ENCODE results near the gene PYDC1. TPM values are rescaled to one million over a fixed set of nuclear protein-coding genes. Genes with fewer than 3 reads are reported as not detected.

The PYDC1 gene
- total and polyA plus RNA-seq, 2 of the 8 experiments (the other 6 are each of a cell fraction or from before 2014, with no cell fraction given): 3.5 to 11.1 TPM

- Histone ChIP-seq H3K27ac (ENCODE audit: low read depth, low read length) (no peak overlapping the region), H3K36me3 (ENCODE audit: control insufficient read depth in 2 of 4, insufficient read depth in 4 of 4, low read length in 3 of 4) (peaks cover 73 to 96% (median 88%) of the 10 kb centered on the region in 4 experiments)
- CTCF ChIA-PET (ENCODE audit: partially characterized antibody): interaction anchor here (0.6 kb wide), 2 partner anchors 15 to 30 kb away, joined by 3 read pairs; no protein-coding TSS in a partner anchor
Measured at GRCh38 chr16:31186176-31186575, 30.8 kb downstream of the PYDC1 start.

More at GRCh38 chr16:31186176-31186575, 30.8 kb downstream of the PYDC1 start:
- Histone ChIP-seq H3K9ac (replicated peaks in 1 of 4; ENCODE audit: extremely low read depth in 1 of 4, low read depth in 3 of 4, low read length in 3 of 4) (no peak overlapping the region), H3K4me3 (ENCODE audit: extremely low read depth in 1 of 4, insufficient read depth in 2 of 4, low read depth in 3 of 4, low read length in 4 of 4) (no peak overlapping the region), H2BK20ac (ENCODE audit: low read length) (no peak overlapping the region), H3K79me1 (ENCODE audit: low read depth, low read length) (peaks cover 15% of the 10 kb centered on the region), H2BK12ac (ENCODE audit: low read depth, low read length) (no peak overlapping the region), H4K20me1 (replicated peaks in 1 of 2; ENCODE audit: control insufficient read depth in 1 of 2, insufficient read depth in 2 of 2, low read length in 2 of 2) (peaks cover 40 to 68% of the 10 kb centered on the region in 2 experiments), H3K27me3 (replicated peaks in 1 of 4; ENCODE audit: control insufficient read depth in 3 of 4, extremely low read depth in 1 of 4, insufficient read depth in 3 of 4, low read length in 3 of 4) (no peaks in the 10 kb centered on the region), H2AK5ac (ENCODE audit: low read depth, low read length) (no peak overlapping the region), H2BK120ac (replicated peaks; ENCODE audit: low read depth, low read length) (no peak overlapping the region), H3K79me2 (ENCODE audit: control insufficient read depth in 1 of 2, insufficient read depth in 2 of 2, low read length in 2 of 2) (peaks cover 34 to 93% of the 10 kb centered on the region in 2 experiments), H3K4me2 (ENCODE audit: insufficient read depth in 1 of 2, low read depth in 2 of 2, low read length in 2 of 2) (no peak overlapping the region), H3K4me1 (replicated peaks in 1 of 4; ENCODE audit: control insufficient read depth in 3 of 4, insufficient read depth in 4 of 4, low read length in 3 of 4) (peaks cover 0 to 5% (median 1%) of the 10 kb centered on the region in 4 experiments; a peak in 5 of 7 replicates), H2BK15ac (ENCODE audit: low read length) (no peak overlapping the region), H3K23me2 (ENCODE audit: low read depth, low read length) (peaks cover 9% of the 10 kb centered on the region; the same call in 1 of the 2 replicates), H4K8ac (ENCODE audit: extremely low read depth, insufficient read depth, low read length) (no peak overlapping the region; the same call in 1 of the 2 replicates), H3K23ac (ENCODE audit: insufficient read length) (no peak overlapping the region), H3K14ac (ENCODE audit: insufficient read length) (no peak overlapping the region), H2BK5ac (ENCODE audit: low read depth, low read length) (no peak overlapping the region), H3K56ac (replicated peaks; ENCODE audit: insufficient read length, low read depth, low read length) (no peak overlapping the region), H3K4ac (replicated peaks; ENCODE audit: insufficient read length, low read depth, low read length) (no peak overlapping the region), H4K91ac (replicated peaks; ENCODE audit: insufficient read length, low read length) (no peak overlapping the region), H4K5ac (ENCODE audit: insufficient read length, low read depth, low read length) (no peak overlapping the region), H2AFZ (ENCODE audit: low read length) (no peak overlapping the region), H3K18ac (ENCODE audit: extremely low read depth, low read length) (no peak overlapping the region), H3K9me3 (ENCODE audit: insufficient read depth in 2 of 2, low read depth in 1 of 2, low read length in 1 of 2) (no peaks in the 10 kb centered on the region)
- POLR2A ChIA-PET (ENCODE audit: partially characterized antibody): interaction anchor here (0.7 to 6.9 kb wide), 15 partner anchors 9 to 257 kb away, joined by 3 to 407 read pairs (median 5); partner anchors contain the start of genes BCKDK, FUS, KAT8 and PRSS8
- 96% methylated on average over 7 of the region's 7 CpGs; no CpG with 5 or more reads in 1 of the 2 experiments for WGBS, 2 experiments (ENCODE audit: extremely low coverage in 1 of 2, insufficient coverage in 1 of 2, insufficient read length in 1 of 2, insufficient replicate concordance in 2 of 2, low coverage in 1 of 2, low lambda C conversion rate in 2 of 2, missing lambda C conversion rate in 1 of 2)
- FAIRE-seq (no peak), DNase-seq (ENCODE audit: low read depth in 1 of 2, low spot score in 2 of 2) (no peak)
- TF ChIP-seq RNF2 (IDR thresholded peaks at IDR 0.05; ENCODE audit: borderline replicate concordance, low read depth, low read length, missing control alignments, poor library complexity, severe bottlenecking): no peak
- TF ChIP-seq POLR2A (IDR thresholded peaks at IDR 0.05; ENCODE audit: control extremely low read depth in 1 of 2, low read depth in 2 of 2, low read length in 2 of 2): peak; percentile 9 to 27; a peak in 2 of 3 replicates

Measured in H1 (cell line).